ENCODE results near the gene MYPN. TPM values are rescaled to one million over a fixed set of nuclear protein-coding genes. Genes with fewer than 3 reads are reported as not detected.

Gene MYPN
- total and polyA plus RNA-seq, 2 donors (not counting 1 experiment from before 2014, with no cell fraction given): not detected

- ChIA-PET POLR2A (no interaction called here), CTCF (interaction anchor here (1.1 to 1.5 kb wide), 2 partner anchors 73 to 228 kb away, joined by 3 to 7 read pairs; no protein-coding TSS in a partner anchor)
- Histone ChIP-seq H3K36me3 (replicated peaks in 1 of 2; ENCODE audit: control extremely low read depth in 1 of 2, control insufficient read depth in 1 of 2, extremely low read depth in 1 of 2, insufficient read depth in 2 of 2, low read length in 1 of 2) (no peaks in the 10 kb centered on the region), H3K9ac (ENCODE audit: low read length) (no peak overlapping the region), H3K4me1 (ENCODE audit: control insufficient read depth in 2 of 2, insufficient read depth in 2 of 2, low read length in 2 of 2) (no peaks in the 10 kb centered on the region), H3K4me3 (ENCODE audit: control extremely low read depth in 1 of 5, extremely low read depth in 1 of 5, insufficient read depth in 1 of 5, low read depth in 2 of 5, low read length in 4 of 5) (no peak overlapping the region), H3K27me3 (replicated peaks in 1 of 4; ENCODE audit: control extremely low read depth in 1 of 4, control insufficient read depth in 3 of 4, insufficient read depth in 4 of 4, low read length in 3 of 4) (peaks cover 0 to 2% (median 0%) of the 10 kb centered on the region in 4 experiments), H3K79me2 (ENCODE audit: control insufficient read depth, insufficient read depth, low read length) (no peaks in the 10 kb centered on the region), H3K27ac (ENCODE audit: low read length in 2 of 2) (no peak overlapping the region), H4K20me1 (ENCODE audit: control insufficient read depth, insufficient read depth, low read length, poor library complexity, severe bottlenecking) (no peaks in the 10 kb centered on the region), H3K9me3 (ENCODE audit: control extremely low read depth in 1 of 3, control insufficient read depth in 2 of 3, insufficient read depth in 1 of 3, low read length in 2 of 3) (no peaks in the 10 kb centered on the region), H2AFZ (ENCODE audit: insufficient read depth, low read depth, low read length, poor library complexity, severe bottlenecking) (no peak overlapping the region), H3K4me2 (replicated peaks; ENCODE audit: low read depth, low read length, poor library complexity, severe bottlenecking) (no peak overlapping the region)
- H3K9me3 Mint-ChIP-seq (ENCODE audit: insufficient read depth): no peaks in the 10 kb centered on the region
- H3K27ac Mint-ChIP-seq: no peak overlapping the region
- peak; percentile 41 for TF ChIP-seq CTCF (IDR thresholded peaks at IDR 0.05)
- TF ChIP-seq EZH2 (IDR thresholded peaks at IDR 0.05; ENCODE audit: borderline replicate concordance, insufficient read depth, low read depth, low read length, poor library complexity, severe bottlenecking): no peak
- no CpG with 5 or more reads among the region's 1 CpG for WGBS (ENCODE audit: insufficient coverage)
- H3K4me1 Mint-ChIP-seq: no peaks in the 10 kb centered on the region
- no peak for DNase-seq
- no peak for ATAC-seq (ENCODE audit: low read depth)
- H3K4me3 Mint-ChIP-seq: no peak overlapping the region
- peaks cover 4% of the 10 kb centered on the region for H3K27me3 Mint-ChIP-seq
- intact Hi-C loops (cut with micrococcal nuclease): no loop called here
These were observed 26.4 kb upstream of the MYPN start for GRCh38 chr10:68082872-68083271.

GRCh38 chr10:68083953-68084352 lies 25.3 kb upstream of the MYPN start:
- Mint-ChIP-seq H3K27me3 (peaks cover 7% of the 10 kb centered on the region), H3K27ac (no peak overlapping the region), H3K9me3 (ENCODE audit: insufficient read depth) (no peaks in the 10 kb centered on the region), H3K4me3 (no peak overlapping the region), H3K4me1 (peaks cover 2% of the 10 kb centered on the region)
- no peak overlapping the region for H2AFZ ChIP-seq (ENCODE audit: insufficient read depth, low read depth, low read length, poor library complexity, severe bottlenecking)
- intact Hi-C loops (cut with micrococcal nuclease): no loop called here
- DNase-seq (no peak), ATAC-seq (ENCODE audit: low read depth) (no peak)
- H3K4me2 ChIP-seq (replicated peaks; ENCODE audit: low read depth, low read length, poor library complexity, severe bottlenecking): no peak overlapping the region
- WGBS (ENCODE audit: insufficient coverage): no CpG with 5 or more reads among the region's 1 CpG
- no peaks in the 10 kb centered on the region for H3K79me2 ChIP-seq (ENCODE audit: control insufficient read depth, insufficient read depth, low read length)
- no peak overlapping the region for H3K4me3 ChIP-seq (ENCODE audit: control extremely low read depth in 1 of 5, extremely low read depth in 1 of 5, insufficient read depth in 1 of 5, low read depth in 2 of 5, low read length in 4 of 5)
- ChIA-PET CTCF (interaction anchor here (1.1 to 1.5 kb wide), 2 partner anchors 72 to 229 kb away, joined by 3 to 7 read pairs; no protein-coding TSS in a partner anchor), POLR2A (no interaction called here)
- TF ChIP-seq EZH2 (IDR thresholded peaks at IDR 0.05; ENCODE audit: borderline replicate concordance, insufficient read depth, low read depth, low read length, poor library complexity, severe bottlenecking): no peak
- TF ChIP-seq CTCF (IDR thresholded peaks at IDR 0.05): no peak
- H3K4me1 ChIP-seq (ENCODE audit: control insufficient read depth in 2 of 2, insufficient read depth in 2 of 2, low read length in 2 of 2): no peaks in the 10 kb centered on the region
- H3K9me3 ChIP-seq (ENCODE audit: control extremely low read depth in 1 of 3, control insufficient read depth in 2 of 3, insufficient read depth in 1 of 3, low read length in 2 of 3): no peaks in the 10 kb centered on the region
- peaks cover 0 to 2% (median 0%) of the 10 kb centered on the region in 4 experiments for H3K27me3 ChIP-seq (replicated peaks in 1 of 4; ENCODE audit: control extremely low read depth in 1 of 4, control insufficient read depth in 3 of 4, insufficient read depth in 4 of 4, low read length in 3 of 4)
- no peak overlapping the region for H3K9ac ChIP-seq (ENCODE audit: low read length)
- no peaks in the 10 kb centered on the region for H4K20me1 ChIP-seq (ENCODE audit: control insufficient read depth, insufficient read depth, low read length, poor library complexity, severe bottlenecking)
- H3K27ac ChIP-seq (ENCODE audit: low read length in 2 of 2): no peak overlapping the region
- no peaks in the 10 kb centered on the region for H3K36me3 ChIP-seq (replicated peaks in 1 of 2; ENCODE audit: control extremely low read depth in 1 of 2, control insufficient read depth in 1 of 2, extremely low read depth in 1 of 2, insufficient read depth in 2 of 2, low read length in 1 of 2)

All from B cell (primary cell).